GM13977 (cell line): ENCODE measurements around the gene DLGAP4.

ENCODE experiments used
- DNase-seq: peaks from one replicate; pipeline ENCODE4 v3.0.0; 2012; ENCODE audit warnings: low spot score
- in situ Hi-C: fragments of 300-500 bp; cut with MboI; formaldehyde crosslinking; loops from one replicate; pipeline ENCODE4 v1.12.0; 2022; ENCODE audit warnings: low sequenced_read_pairs, low pct_unique_long_range_greater_than_20kb, mixed read lengths, inconsistent platforms; ENCODE audit not compliant: unreplicated experiment
- TF ChIP-seq, protein P1 (sequence below): IDR thresholded peaks from 2 replicates; pipeline ENCODE4 v1.5.1; 2012; ENCODE audit warnings: mild to moderate bottlenecking, control low read depth; ENCODE audit not compliant: insufficient read depth; ENCODE audit errors: extremely low read depth, missing control alignments

DLGAP4 gene

DNA sequence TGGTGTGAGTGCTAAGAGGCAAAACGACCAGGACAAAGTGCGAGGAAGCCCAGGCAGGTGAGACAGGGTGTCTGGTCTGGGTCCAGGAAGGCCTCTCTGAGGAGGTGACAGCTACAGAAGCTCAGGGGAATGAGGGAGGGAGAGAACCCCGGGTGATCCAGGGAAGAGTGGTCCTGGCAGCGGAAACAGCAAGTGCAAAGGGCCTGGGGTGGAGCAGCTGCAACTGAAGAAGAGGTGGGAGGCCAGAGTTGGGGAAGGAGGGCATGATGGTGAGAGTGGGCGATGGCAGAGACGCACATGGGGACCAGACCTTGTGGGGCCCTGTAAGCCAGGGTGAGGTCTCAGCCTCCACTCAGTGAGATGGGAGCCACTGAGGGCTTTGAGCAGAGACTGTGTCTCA, 45.8 kb downstream of the DLGAP4 start:
- in situ Hi-C loops, result no loop called here
- TF ChIP-seq, protein P1, sequence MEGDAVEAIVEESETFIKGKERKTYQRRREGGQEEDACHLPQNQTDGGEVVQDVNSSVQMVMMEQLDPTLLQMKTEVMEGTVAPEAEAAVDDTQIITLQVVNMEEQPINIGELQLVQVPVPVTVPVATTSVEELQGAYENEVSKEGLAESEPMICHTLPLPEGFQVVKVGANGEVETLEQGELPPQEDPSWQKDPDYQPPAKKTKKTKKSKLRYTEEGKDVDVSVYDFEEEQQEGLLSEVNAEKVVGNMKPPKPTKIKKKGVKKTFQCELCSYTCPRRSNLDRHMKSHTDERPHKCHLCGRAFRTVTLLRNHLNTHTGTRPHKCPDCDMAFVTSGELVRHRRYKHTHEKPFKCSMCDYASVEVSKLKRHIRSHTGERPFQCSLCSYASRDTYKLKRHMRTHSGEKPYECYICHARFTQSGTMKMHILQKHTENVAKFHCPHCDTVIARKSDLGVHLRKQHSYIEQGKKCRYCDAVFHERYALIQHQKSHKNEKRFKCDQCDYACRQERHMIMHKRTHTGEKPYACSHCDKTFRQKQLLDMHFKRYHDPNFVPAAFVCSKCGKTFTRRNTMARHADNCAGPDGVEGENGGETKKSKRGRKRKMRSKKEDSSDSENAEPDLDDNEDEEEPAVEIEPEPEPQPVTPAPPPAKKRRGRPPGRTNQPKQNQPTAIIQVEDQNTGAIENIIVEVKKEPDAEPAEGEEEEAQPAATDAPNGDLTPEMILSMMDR, result no peak
- no peak for DNase-seq

DNA sequence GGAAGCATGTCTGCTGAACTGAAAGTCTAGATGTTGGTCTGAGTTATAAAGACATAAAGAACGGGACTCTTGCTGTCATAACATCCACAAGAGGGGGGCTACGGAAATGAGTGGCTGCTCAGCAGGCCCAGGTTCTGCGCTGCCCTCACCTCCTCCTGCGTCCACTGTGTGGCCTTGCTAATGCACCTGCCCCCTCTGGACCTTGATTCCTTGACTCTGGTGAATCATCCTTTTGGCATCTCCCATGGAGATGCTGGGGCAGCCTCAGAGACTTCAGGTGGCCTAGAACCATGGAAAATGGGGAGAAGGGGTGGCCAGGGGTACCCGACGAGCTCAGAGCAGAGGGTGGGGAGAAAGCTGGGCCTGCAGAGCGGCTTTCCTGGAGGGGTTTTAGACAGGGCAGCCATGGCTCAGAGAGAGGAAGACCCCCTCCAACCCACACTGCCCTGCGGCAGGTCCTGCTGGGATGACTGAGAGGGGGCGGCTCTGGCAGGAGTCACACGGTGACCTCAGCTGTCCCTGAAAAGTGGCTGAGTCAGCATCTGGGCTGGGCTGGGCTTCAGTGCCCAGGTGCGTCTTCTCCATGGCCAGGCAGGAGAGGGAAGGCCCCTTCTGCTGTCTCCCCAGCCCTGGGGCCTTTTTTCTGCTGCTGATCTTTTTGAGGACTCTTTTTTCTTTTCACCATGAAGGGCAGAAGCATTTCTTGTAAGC, 46.9 kb downstream of the DLGAP4 start:
- in situ Hi-C loops, result no loop called here
- TF ChIP-seq, protein P1, result no peak
- DNase-seq, result no peak

DNA sequence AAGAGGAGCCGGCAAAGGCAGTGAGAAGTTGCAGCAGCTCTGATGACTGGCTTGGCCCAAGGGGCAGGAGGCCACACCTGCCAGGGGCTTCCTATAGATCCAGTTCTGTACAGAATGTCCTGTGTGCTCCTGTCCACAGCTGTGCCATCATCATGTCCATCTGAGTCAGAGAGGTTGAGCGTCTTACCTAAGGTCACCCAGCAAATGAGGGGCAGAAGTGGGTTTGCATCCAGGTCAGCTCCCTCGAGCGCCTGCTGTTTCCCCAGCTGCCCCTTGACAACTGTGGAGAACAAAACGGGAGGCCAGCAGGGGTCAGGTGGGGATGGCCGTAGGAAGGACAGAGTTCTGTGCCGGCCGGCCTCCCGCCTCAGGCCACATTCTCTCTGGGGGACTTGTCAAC, 47.6 kb downstream of the DLGAP4 start:
- DNase-seq, result no peak
- in situ Hi-C loops, result no loop called here

DNA sequence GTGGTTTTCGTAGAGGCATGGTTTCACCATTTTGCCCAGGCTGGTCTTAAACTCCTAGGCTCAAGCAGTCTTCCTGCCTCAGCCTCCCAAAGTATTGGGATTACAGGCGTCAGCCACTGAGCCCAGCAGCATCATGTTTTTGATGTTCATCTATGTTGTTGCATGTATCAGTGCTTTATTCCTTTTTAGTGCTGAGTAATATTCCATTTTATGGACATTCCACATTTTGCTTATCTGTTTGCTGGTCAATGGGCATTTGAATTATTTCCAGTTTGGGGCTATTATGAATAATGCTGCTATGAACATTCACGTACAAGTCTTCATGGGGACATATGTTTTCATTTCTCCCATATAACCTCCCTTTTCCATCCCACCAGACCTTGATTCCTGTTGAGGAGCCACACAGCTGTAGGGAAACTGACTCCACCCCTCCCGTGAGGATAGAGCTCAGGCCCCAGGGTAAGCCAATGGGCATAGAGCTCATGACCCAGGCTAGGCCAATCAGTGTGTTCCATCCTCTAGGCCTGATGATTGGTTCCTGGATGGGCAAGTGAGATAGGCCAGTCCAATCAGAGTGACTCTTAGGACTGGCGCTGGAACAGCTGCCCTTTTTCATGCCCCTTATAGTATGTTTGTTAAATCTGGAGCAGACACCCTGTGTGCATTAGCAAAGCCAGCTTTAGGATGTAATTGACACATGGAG, 49.5 kb downstream of the DLGAP4 start:
- no peak for DNase-seq
- TF ChIP-seq, protein P1, result no peak
- in situ Hi-C loops, result no loop called here

More for the DNA sequence above, 47.6 kb downstream of the DLGAP4 start:
- TF ChIP-seq, protein P1, result no peak

DNA sequence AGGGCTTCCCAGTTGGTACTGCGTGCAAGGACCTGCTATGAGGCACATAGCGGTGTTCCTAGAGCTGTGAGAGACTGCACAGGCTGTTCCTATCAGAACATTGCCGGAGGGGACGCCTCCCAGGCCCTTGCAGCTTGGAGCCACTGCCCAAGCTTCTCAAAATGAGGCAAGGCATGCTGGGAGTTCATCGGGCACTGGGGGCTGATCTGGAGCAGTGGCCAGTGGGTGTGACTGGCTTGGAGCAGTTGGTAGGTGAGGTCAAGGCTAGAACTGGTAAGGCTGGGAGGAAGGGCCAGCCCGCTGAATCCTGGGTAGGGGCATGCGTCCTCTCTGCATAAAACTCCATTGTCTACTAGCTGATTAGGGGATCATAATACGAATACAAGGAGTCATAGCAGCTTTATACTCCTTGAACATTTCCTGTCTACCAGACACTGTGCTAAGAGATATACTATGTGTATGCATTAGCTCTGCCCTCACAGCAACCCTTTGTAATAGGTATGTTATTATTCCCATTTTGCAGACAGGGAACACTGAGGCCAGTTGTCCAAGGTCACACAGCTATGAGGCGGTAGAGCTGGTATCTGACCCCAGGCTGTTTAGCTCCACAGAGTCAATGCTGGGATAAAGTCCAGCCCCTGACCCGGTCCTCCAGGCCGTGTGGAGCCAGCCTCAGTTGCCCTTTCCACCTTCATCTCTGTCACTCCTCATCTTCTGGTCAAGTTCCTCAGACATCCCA, 53.7 kb downstream of the DLGAP4 start:
- TF ChIP-seq, protein P1, result no peak
- no peak for DNase-seq
- in situ Hi-C loops, result no loop called here

DNA sequence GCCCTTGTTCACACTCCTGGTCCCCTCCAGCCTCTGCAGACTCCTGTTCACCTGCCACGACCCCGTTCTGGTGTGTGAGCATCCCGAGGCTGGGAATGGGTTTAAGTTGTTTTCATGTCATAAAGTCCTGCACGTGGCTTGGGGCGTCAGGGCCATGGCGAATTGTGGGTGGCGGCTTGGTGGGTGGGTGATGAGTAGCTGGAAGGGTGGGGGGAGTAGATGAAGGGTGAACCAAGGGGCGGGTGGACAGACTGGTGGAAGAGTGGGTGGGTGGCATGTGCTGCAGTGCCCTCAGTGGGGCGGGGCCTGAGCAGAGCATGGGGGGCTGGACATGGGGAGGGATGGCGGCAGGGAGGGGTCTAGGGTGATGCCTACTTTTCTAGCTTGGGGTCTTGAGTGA, 54.3 kb downstream of the DLGAP4 start:
- no peak for DNase-seq
- TF ChIP-seq, protein P1, result no peak
- in situ Hi-C loops, result no loop called here
